Common myeloid progenitor, CD34-positive (primary cell): ENCODE measurements around the gene NFATC4.

ENCODE experiments used
- CTCF ChIA-PET: fragments of 350-600 bp; sonication (Branson Sonifier 250); formaldehyde crosslinking; loops from one replicate; lab custom pipeline; 2021; ENCODE audit warnings: antibody characterized with exemption; lab: Charles Lee
- POLR2A ChIA-PET: fragments of 350-600 bp; sonication (Branson Sonifier 250); formaldehyde crosslinking; loops from one replicate; lab custom pipeline; 2021; ENCODE audit warnings: antibody characterized with exemption; lab: Charles Lee
- DNase-seq, 3 donors: peaks; one replicate each; pipeline versions ENCODE4 v3.0.0 to v3.0.0-alpha.2; 2013
- H3K27ac ChIP-seq, 2 experiments: 1 replicate in 1 of 2; 2 replicates in 1 of 2; pipeline ENCODE4 v1.7.0; 2013; ENCODE audit warnings: inconsistent platforms in 2 of 2, low read length in 2 of 2, mild to moderate bottlenecking in 2 of 2, low read depth in 1 of 2, moderate library complexity in 1 of 2; ENCODE audit not compliant: severe bottlenecking in 2 of 2, insufficient read depth in 1 of 2, poor library complexity in 1 of 2
- H3K27me3 ChIP-seq, 5 experiments: replicated peaks in 2 of 5; 1 replicate in 3 of 5; 2 replicates in 2 of 5; pipeline versions ENCODE4 v1.6.1 to v1.7.0; 2013; ENCODE audit warnings: low read length in 4 of 5, mild to moderate bottlenecking in 2 of 5, moderate library complexity in 2 of 5, inconsistent platforms in 1 of 5; ENCODE audit not compliant: insufficient read depth in 5 of 5, control insufficient read depth in 4 of 5
- H3K36me3 ChIP-seq, 4 experiments: 1 replicate in 2 of 4; 2 replicates in 2 of 4; pipeline versions ENCODE4 v1.6.1 to v1.7.0; 2013; ENCODE audit warnings: low read length in 3 of 4, control low read depth in 1 of 4, mild to moderate bottlenecking in 1 of 4; ENCODE audit not compliant: control insufficient read depth in 4 of 4, insufficient read depth in 4 of 4
- H3K4me1 ChIP-seq, 4 experiments: 1 replicate in 3 of 4; 2 replicates in 1 of 4; pipeline versions ENCODE4 v1.6.1 to v1.7.1; 2013; ENCODE audit warnings: low read length in 3 of 4, mild to moderate bottlenecking in 3 of 4, control low read depth in 1 of 4, inconsistent platforms in 1 of 4, moderate library complexity in 1 of 4; ENCODE audit not compliant: control insufficient read depth in 4 of 4, insufficient read depth in 4 of 4; ENCODE audit errors: control extremely low read depth in 1 of 4
- H3K4me3 ChIP-seq, 7 experiments: 1 replicate in 4 of 7; 2 replicates in 3 of 7; pipeline versions ENCODE4 v1.5.1 to v1.7.0; 2013; ENCODE audit warnings: mild to moderate bottlenecking in 7 of 7, low read length in 6 of 7, moderate library complexity in 6 of 7, inconsistent platforms in 2 of 7, low read depth in 2 of 7, control low read depth in 1 of 7; ENCODE audit not compliant: insufficient read depth in 4 of 7, control insufficient read depth in 1 of 7; ENCODE audit errors: extremely low read depth in 1 of 7
- H3K9me3 ChIP-seq, 5 experiments: 1 replicate in 4 of 5; 2 replicates in 1 of 5; pipeline versions ENCODE4 v1.6.1 to v1.7.1; 2013; ENCODE audit warnings: low read length in 4 of 5, mild to moderate bottlenecking in 2 of 5, inconsistent platforms in 1 of 5, low read depth in 1 of 5, moderate library complexity in 1 of 5; ENCODE audit not compliant: control insufficient read depth in 4 of 5, insufficient read depth in 2 of 5; ENCODE audit errors: control extremely low read depth in 1 of 5
- WGBS: methylation state at CpG from one replicate; pipeline ENCODE4 v1.1.5; 2013; ENCODE audit not compliant: insufficient coverage; 5-methylcytosine and 5-hydroxymethylcytosine counted together

NFATC4 gene

GRCh38 chr14:24355009-24355408 lies 13.0 kb upstream of the NFATC4 start:
- no peak for DNase-seq
- ChIA-PET CTCF (no interaction called here), POLR2A (interaction anchor here (0.6 kb wide), 1 partner anchor 82 kb away, joined by 5 read pairs; no protein-coding TSS in a partner anchor)
- Histone ChIP-seq H3K9me3 (peaks cover 0 to 2% (median 0%) of the 10 kb centered on the region in 5 experiments), H3K36me3 (no peaks in the 10 kb centered on the region), H3K4me3 (no peak overlapping the region), H3K4me1 (no peaks in the 10 kb centered on the region), H3K27me3 (peaks cover 0 to 2% (median 0%) of the 10 kb centered on the region in 5 experiments), H3K27ac (no peak overlapping the region)
- 100% methylated on average over 6 of the region's 7 CpGs for WGBS

DNA sequence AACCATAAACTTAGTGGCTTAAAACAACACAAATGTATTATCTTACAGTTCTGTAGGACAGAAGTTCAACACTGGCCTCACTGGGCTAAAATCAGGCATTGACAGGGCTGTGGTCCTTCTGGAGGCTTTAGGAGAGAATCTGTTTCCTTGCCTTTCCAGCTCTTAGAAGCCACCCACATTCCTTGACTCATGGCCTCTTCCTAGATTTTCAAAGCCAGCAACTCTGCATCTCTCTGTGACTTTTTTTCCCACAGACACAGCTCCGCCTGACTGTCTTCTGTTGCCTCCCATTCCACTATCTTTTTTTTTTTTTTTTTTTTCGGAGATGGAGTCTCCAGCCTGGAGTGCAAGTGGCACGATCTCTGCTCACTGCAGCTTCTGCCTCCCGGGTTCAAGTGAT lies 11.8 kb upstream of the NFATC4 start:
- no peak overlapping the region for H3K27ac ChIP-seq
- no peaks in the 10 kb centered on the region for H3K4me1 ChIP-seq
- WGBS: 100% methylated on average over 1 of the region's 4 CpGs
- ChIA-PET POLR2A (no interaction called here), CTCF (interaction anchor here (0.7 to 8.8 kb wide), 6 partner anchors 11 to 77 kb away, joined by 3 to 130 read pairs (median 4); partner anchors contain the start of genes CBLN3 and KHNYN)
- H3K4me3 ChIP-seq: no peak overlapping the region
- H3K9me3 ChIP-seq: peaks cover 0 to 2% (median 0%) of the 10 kb centered on the region in 5 experiments
- H3K36me3 ChIP-seq: no peaks in the 10 kb centered on the region
- no peaks in the 10 kb centered on the region for H3K27me3 ChIP-seq
- no peak for DNase-seq

GRCh38 chr14:24360281-24360680 lies 7.7 kb upstream of the NFATC4 start:
- POLR2A ChIA-PET: no interaction called here
- H3K36me3 ChIP-seq: no peaks in the 10 kb centered on the region
- H3K4me1 ChIP-seq: no peaks in the 10 kb centered on the region
- no peak overlapping the region for H3K4me3 ChIP-seq
- no peaks in the 10 kb centered on the region for H3K27me3 ChIP-seq
- no peak for DNase-seq
- H3K9me3 ChIP-seq: peaks cover 0 to 2% (median 0%) of the 10 kb centered on the region in 5 experiments
- H3K27ac ChIP-seq: no peak overlapping the region
- WGBS: 100% methylated on average over 2 of the region's 3 CpGs
- CTCF ChIA-PET: interaction anchor here (1.2 to 8.8 kb wide), 5 partner anchors 17 to 73 kb away, joined by 3 to 130 read pairs (median 4); partner anchors contain the start of genes CBLN3 and KHNYN

DNA sequence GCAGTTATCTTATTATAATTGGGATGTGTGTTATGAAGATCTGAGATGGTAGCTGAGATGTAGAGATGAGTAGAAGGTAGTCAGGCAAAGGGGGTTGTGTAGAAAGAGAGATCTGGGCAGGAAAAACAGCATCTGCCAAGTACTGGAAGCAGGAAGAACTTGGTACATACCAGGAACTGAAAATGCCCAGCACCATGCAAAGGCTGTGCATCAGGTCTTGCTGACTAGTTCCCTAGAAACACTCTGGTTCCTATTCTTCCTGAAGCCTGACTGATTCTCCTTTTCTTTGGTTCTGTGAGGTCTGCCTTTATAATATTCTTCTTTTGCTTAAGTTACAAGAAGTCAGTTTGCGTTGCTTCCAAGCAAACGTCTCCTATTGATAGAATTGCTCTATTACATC lies 6.7 kb upstream of the NFATC4 start:
- POLR2A ChIA-PET: interaction anchor here (1.4 kb wide), 1 partner anchor 70 kb away, joined by 5 read pairs; no protein-coding TSS in a partner anchor
- no peak overlapping the region for H3K4me3 ChIP-seq
- peaks cover 0 to 6% (median 4%) of the 10 kb centered on the region in 4 experiments for H3K4me1 ChIP-seq
- no peaks in the 10 kb centered on the region for H3K36me3 ChIP-seq
- H3K27me3 ChIP-seq: peaks cover 0 to 5% (median 2%) of the 10 kb centered on the region in 5 experiments
- no peak for DNase-seq
- no CpG with 5 or more reads among the region's 2 CpGs for WGBS
- peaks cover 0 to 2% (median 0%) of the 10 kb centered on the region in 5 experiments for H3K9me3 ChIP-seq
- no peak overlapping the region for H3K27ac ChIP-seq
- CTCF ChIA-PET: interaction anchor here (0.7 to 8.8 kb wide), 14 partner anchors 10 to 123 kb away, joined by 3 to 130 read pairs (median 4); partner anchors contain the start of genes ADCY4, CBLN3 and KHNYN

- Histone ChIP-seq H3K27ac (no peak overlapping the region), H3K9me3 (peaks cover 0 to 2% (median 0%) of the 10 kb centered on the region in 5 experiments), H3K36me3 (no peaks in the 10 kb centered on the region), H3K4me1 (peaks cover 0 to 17% (median 14%) of the 10 kb centered on the region in 4 experiments), H3K27me3 (peaks cover 0 to 16% (median 4%) of the 10 kb centered on the region in 5 experiments), H3K4me3 (no peak overlapping the region)
- WGBS: 90% methylated on average over 1 of the region's 2 CpGs
- ChIA-PET CTCF (interaction anchor here (0.7 to 8.8 kb wide), 18 partner anchors 9 to 124 kb away, joined by 3 to 130 read pairs (median 4); partner anchors contain the start of genes ADCY4, CBLN3 and KHNYN), POLR2A (interaction anchor here (0.8 to 1.4 kb wide), 2 partner anchors 69 to 77 kb away, joined by 3 to 5 read pairs; no protein-coding TSS in a partner anchor)
- DNase-seq: no peak
Observed at GRCh38 chr14:24362241-24362960, 5.6 kb upstream of the NFATC4 start.

DNA sequence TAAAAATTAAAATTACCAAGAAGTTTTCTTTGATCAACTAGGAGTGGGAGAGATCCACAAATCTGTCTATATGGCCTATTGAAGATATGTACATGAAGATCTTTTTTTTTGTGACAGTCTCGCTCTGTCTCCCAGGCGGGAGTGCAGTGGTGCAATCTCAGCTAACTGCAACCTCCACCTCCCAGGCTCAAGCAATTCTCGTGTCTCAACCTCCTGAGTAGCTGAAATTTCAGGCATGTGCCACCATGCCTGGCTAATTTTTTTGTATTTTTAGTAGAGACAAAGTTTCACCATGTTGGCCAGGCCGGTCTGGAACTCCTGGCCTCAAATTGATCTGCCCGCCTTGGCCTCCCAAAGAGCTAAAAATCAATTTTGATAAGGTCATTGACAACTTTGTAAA lies 4.6 kb upstream of the NFATC4 start:
- peaks cover 0 to 23% (median 6%) of the 10 kb centered on the region in 5 experiments for H3K27me3 ChIP-seq
- ChIA-PET POLR2A (no interaction called here), CTCF (interaction anchor here (1.0 to 8.8 kb wide), 12 partner anchors 12 to 70 kb away, joined by 3 to 130 read pairs (median 5); partner anchors contain the start of genes ADCY4, CBLN3 and KHNYN)
- H3K4me3 ChIP-seq: no peak overlapping the region
- peaks cover 0 to 27% (median 22%) of the 10 kb centered on the region in 4 experiments for H3K4me1 ChIP-seq
- WGBS: 98% methylated on average over 5 of the region's 5 CpGs
- H3K9me3 ChIP-seq: peaks cover 0 to 2% (median 0%) of the 10 kb centered on the region in 5 experiments
- no peak for DNase-seq
- H3K27ac ChIP-seq: no peak overlapping the region
- H3K36me3 ChIP-seq: no peaks in the 10 kb centered on the region
